Neural cell (in vitro differentiated cells): ENCODE data around the gene CDKN3. TPM values are rescaled to one million over a fixed set of nuclear protein-coding genes. Genes with fewer than 3 reads are reported as not detected.
"Not testable (repeated sequence)": the region's sequence is repeated elsewhere in the genome, so short reads cannot be mapped to it uniquely, and the experiment has no call there.

Experiments
- H2AFZ ChIP-seq: fragments of 200-600, 300-800 bp; sonication (generic), shearing (Covaris generic); 2 replicates; pipeline ENCODE4 v1.6.0; 2014; ENCODE audit warnings: low read depth, mild to moderate bottlenecking, antibody characterized with exemption, low read length, moderate library complexity
- H3F3A ChIP-seq: fragments of 200-600 bp; shearing (Covaris generic); 2 replicates; pipeline ENCODE4 v1.6.1; 2016; ENCODE audit warnings: mild to moderate bottlenecking, moderate library complexity, mixed read lengths, antibody characterized with exemption, low read length; ENCODE audit not compliant: insufficient read depth, poor library complexity, severe bottlenecking
- H3K27ac ChIP-seq: fragments of 200-600, 300-800 bp; sonication (generic), shearing (Covaris generic); 2 replicates; pipeline ENCODE4 v1.5.1; 2014; ENCODE audit warnings: mild to moderate bottlenecking, low read length, moderate library complexity
- H3K27me3 ChIP-seq: fragments of 300-800, 200-600 bp; sonication (generic), shearing (Covaris generic); 2 replicates; pipeline ENCODE4 v1.6.0; 2014; ENCODE audit warnings: mild to moderate bottlenecking, low read depth, low read length, moderate library complexity; ENCODE audit not compliant: insufficient read depth
- H3K36me3 ChIP-seq: fragments of 300-800, 200-600 bp; sonication (generic), shearing (Covaris generic); 2 replicates; pipeline ENCODE4 v1.5.1; 2014; ENCODE audit warnings: mild to moderate bottlenecking, antibody characterized with exemption, low read length, moderate library complexity; ENCODE audit not compliant: insufficient read depth
- H3K4me2 ChIP-seq: fragments of 300-800, 200-600 bp; sonication (generic), shearing (Covaris generic); 2 replicates; pipeline ENCODE4 v1.6.0; 2014; ENCODE audit warnings: mild to moderate bottlenecking, low read length
- H3K4me3 ChIP-seq: fragments of 300-800, 200-600 bp; sonication (generic), shearing (Covaris generic); 2 replicates; pipeline ENCODE4 v1.5.1; 2014; ENCODE audit warnings: mild to moderate bottlenecking, low read length, moderate library complexity
- H3K79me2 ChIP-seq: fragments of 200-600 bp; shearing (Covaris generic); replicated peaks from 2 replicates; pipeline ENCODE4 v1.6.0; 2014; ENCODE audit warnings: mild to moderate bottlenecking, low read length, moderate library complexity; ENCODE audit not compliant: insufficient read depth
- H3K9ac ChIP-seq: fragments of 300-800, 200-600 bp; sonication (generic), shearing (Covaris generic); 2 replicates; pipeline ENCODE4 v1.6.1; 2016; ENCODE audit warnings: mild to moderate bottlenecking, low read length, mixed read lengths
- H3K9me2 ChIP-seq: fragments of 200-600 bp; shearing (Covaris generic); 2 replicates; pipeline ENCODE4 v1.6.1; 2016; ENCODE audit warnings: mild to moderate bottlenecking, low read length, mixed read lengths; ENCODE audit not compliant: insufficient read depth
- H3K9me3 ChIP-seq: fragments of 200-600, 300-800 bp; sonication (generic), shearing (Covaris generic); 2 replicates; pipeline ENCODE4 v1.6.1; 2016; ENCODE audit warnings: mild to moderate bottlenecking, mixed run types, low read length, moderate library complexity, mixed read lengths
- H4K20me1 ChIP-seq: fragments of 200-600 bp; shearing (Covaris generic); 2 replicates; pipeline ENCODE4 v1.6.1; 2016; ENCODE audit warnings: mild to moderate bottlenecking, mixed run types; ENCODE audit not compliant: insufficient read depth
- EP300 ChIP-seq: fragments of 450-650 bp; conservative IDR thresholded peaks from 2 replicates; pipeline ENCODE4 v1.6.1; 2014; ENCODE audit warnings: antibody characterized with exemption, mild to moderate bottlenecking, moderate library complexity; ENCODE audit not compliant: poor library complexity, severe bottlenecking
- EZH2 ChIP-seq: fragments of 200-600, 300-800 bp; shearing (Covaris generic), sonication (generic); IDR thresholded peaks from 2 replicates; pipeline ENCODE4 v1.6.1; 2014; ENCODE audit warnings: antibody characterized with exemption, low read length, borderline replicate concordance, mild to moderate bottlenecking; ENCODE audit not compliant: insufficient read depth, poor library complexity, severe bottlenecking
- MXI1 ChIP-seq: fragments of 450-650 bp; conservative IDR thresholded peaks from 2 replicates; pipeline ENCODE4 v1.6.1; 2014; ENCODE audit warnings: antibody characterized with exemption, mild to moderate bottlenecking; ENCODE audit not compliant: poor library complexity, severe bottlenecking
- POLR2AphosphoS5 ChIP-seq: IDR thresholded peaks from 2 replicates; pipeline ENCODE4 v1.6.1; 2012
- RAD21 ChIP-seq: fragments of 450-650 bp; conservative IDR thresholded peaks from 2 replicates; pipeline ENCODE4 v1.6.1; 2014; ENCODE audit warnings: antibody characterized with exemption, mild to moderate bottlenecking, moderate library complexity
- SMC3 ChIP-seq: fragments of 450-650 bp; conservative IDR thresholded peaks from 2 replicates; pipeline ENCODE4 v1.6.1; 2014; ENCODE audit warnings: antibody characterized with exemption, mild to moderate bottlenecking, moderate library complexity; ENCODE audit not compliant: poor library complexity
- TAF1 ChIP-seq: IDR thresholded peaks from 2 replicates; pipeline ENCODE4 v1.6.1; 2012; ENCODE audit warnings: low read depth
- polyA plus RNA-seq: library from polyadenylated mRNA; depleted of rRNA; stranded (reverse); fragments of >200 nt; gene quantifications from 2 replicates; pipeline ENCODE4 v1.2.3, GENCODE V29; 2014
- TF ChIP-seq, protein P1 (sequence below): IDR thresholded peaks from 2 replicates; pipeline ENCODE4 v1.6.1; 2012; ENCODE audit warnings: borderline replicate concordance
- TF ChIP-seq, protein P2 (sequence below): fragments of 450-650 bp; IDR thresholded peaks from 2 replicates; pipeline ENCODE4 v1.5.1; 2014; ENCODE audit warnings: antibody characterized with exemption, mild to moderate bottlenecking, moderate library complexity; ENCODE audit not compliant: poor library complexity, severe bottlenecking

Gene CDKN3
- polyA plus RNA-seq, 1 donor from 2014 or later = 5.9 TPM

DNA sequence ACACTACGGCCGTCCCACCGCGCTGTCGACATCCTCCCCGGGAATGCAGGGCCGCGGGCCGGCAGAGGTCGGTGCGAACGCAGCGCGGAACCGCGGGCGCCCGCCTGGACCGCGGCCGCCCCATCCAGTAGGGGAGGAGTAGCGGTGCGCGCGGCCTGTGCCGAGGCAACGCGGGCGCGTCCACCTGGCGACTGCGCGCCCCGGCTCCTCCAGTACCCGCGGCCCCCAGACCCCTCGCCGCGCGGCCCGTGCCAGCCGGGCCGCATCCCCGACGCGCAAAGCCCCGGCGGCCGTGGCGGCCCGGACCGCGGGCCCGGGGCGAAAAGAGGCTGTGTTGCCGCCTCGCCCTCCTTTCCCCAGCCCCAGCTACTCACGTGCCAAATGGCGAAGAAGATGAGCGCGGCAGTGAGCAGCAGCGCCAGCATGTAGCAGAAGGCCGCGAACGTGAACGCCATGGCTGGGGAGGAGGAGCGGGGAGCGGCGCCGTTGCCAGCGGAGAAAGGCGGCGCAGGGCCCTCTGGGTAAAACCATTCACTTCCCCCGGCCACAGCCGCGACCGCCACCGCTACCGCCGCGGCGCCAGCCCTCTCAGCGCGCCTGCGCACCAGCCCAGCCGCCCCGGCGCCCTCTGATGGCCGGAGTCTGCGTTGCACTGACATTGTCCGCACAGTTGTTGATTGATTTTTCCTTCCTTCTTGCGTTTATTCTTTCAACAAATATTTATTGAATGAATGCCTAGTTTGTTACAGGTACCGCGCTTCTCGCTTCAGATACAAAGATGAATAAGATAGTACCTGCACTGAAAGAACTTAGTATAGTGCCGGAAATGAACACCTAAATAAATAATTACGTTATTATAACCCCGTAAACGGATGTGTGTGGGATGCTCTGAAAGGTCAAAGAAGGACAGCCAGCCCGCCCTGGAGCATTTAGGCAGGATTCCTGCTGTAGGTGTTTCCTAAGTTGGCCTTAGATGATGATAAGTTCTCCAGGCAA, 44.4 kb downstream of the CDKN3 start, which contains the start of gene CNIH1:
TSS of gene CNIH1 (minus strand) at position 502 of the 996 bp plus-strand sequence. CDS start at position 455, 47 bp downstream.
- Histone ChIP-seq H3F3A (no peaks in the 10 kb centered on the region), H3K4me2 (peak within 1 kb of the TSS; percentile 69), H3K79me2 (peaks cover 36% of the 10 kb centered on the region), H3K27me3 (no peaks in the 10 kb centered on the region), H2AFZ (peak within 1 kb of the TSS; percentile 86), H3K27ac (peak within 1 kb of the TSS; percentile 91), H3K9ac (peak within 1 kb of the TSS; percentile 92), H3K36me3 (no peaks in the 10 kb centered on the region), H3K9me2 (no peaks in the 10 kb centered on the region), H3K9me3 (no peaks in the 10 kb centered on the region), H3K4me3 (peak within 1 kb of the TSS; percentile 73), H4K20me1 (no peaks in the 10 kb centered on the region)
- TF ChIP-seq, protein P1, sequence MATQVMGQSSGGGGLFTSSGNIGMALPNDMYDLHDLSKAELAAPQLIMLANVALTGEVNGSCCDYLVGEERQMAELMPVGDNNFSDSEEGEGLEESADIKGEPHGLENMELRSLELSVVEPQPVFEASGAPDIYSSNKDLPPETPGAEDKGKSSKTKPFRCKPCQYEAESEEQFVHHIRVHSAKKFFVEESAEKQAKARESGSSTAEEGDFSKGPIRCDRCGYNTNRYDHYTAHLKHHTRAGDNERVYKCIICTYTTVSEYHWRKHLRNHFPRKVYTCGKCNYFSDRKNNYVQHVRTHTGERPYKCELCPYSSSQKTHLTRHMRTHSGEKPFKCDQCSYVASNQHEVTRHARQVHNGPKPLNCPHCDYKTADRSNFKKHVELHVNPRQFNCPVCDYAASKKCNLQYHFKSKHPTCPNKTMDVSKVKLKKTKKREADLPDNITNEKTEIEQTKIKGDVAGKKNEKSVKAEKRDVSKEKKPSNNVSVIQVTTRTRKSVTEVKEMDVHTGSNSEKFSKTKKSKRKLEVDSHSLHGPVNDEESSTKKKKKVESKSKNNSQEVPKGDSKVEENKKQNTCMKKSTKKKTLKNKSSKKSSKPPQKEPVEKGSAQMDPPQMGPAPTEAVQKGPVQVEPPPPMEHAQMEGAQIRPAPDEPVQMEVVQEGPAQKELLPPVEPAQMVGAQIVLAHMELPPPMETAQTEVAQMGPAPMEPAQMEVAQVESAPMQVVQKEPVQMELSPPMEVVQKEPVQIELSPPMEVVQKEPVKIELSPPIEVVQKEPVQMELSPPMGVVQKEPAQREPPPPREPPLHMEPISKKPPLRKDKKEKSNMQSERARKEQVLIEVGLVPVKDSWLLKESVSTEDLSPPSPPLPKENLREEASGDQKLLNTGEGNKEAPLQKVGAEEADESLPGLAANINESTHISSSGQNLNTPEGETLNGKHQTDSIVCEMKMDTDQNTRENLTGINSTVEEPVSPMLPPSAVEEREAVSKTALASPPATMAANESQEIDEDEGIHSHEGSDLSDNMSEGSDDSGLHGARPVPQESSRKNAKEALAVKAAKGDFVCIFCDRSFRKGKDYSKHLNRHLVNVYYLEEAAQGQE = peak; percentile 52
- TF ChIP-seq RAD21 (peak; percentile 60), MXI1 (peak; percentile 93), TAF1 (no peak), EP300 (peak; percentile 71), POLR2AphosphoS5 (peak; percentile 89), EZH2 (no peak), SMC3 (peak; percentile 73)
- TF ChIP-seq, protein P2, sequence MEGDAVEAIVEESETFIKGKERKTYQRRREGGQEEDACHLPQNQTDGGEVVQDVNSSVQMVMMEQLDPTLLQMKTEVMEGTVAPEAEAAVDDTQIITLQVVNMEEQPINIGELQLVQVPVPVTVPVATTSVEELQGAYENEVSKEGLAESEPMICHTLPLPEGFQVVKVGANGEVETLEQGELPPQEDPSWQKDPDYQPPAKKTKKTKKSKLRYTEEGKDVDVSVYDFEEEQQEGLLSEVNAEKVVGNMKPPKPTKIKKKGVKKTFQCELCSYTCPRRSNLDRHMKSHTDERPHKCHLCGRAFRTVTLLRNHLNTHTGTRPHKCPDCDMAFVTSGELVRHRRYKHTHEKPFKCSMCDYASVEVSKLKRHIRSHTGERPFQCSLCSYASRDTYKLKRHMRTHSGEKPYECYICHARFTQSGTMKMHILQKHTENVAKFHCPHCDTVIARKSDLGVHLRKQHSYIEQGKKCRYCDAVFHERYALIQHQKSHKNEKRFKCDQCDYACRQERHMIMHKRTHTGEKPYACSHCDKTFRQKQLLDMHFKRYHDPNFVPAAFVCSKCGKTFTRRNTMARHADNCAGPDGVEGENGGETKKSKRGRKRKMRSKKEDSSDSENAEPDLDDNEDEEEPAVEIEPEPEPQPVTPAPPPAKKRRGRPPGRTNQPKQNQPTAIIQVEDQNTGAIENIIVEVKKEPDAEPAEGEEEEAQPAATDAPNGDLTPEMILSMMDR = peak; percentile 99

DNA sequence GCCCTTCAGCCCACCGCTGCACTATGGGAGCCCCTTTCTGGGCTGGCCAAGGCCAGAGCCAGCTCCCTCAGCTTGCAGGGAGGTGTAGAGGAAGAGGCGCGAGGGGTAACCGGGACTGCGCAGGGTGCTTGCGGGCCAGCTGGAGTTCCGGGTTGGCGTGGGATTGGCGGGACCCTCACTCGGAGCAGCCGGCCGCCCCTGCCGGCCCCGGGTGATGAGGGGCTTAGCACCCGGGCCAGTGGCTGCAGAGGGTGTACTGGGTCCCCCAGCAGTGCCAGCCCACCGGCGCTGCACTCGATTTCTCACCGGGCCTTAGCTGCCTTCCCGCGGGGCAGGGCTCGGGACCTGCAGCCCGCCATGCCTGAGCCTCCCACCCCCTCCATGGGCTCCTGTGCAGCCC, 46.2 kb downstream of the CDKN3 start:
- H2AFZ ChIP-seq, H3K27me3 ChIP-seq, H3K36me3 ChIP-seq, H3K9me2 ChIP-seq, H3K27ac ChIP-seq, H3K9ac ChIP-seq, H3K4me3 ChIP-seq, H3K9me3 ChIP-seq, H3K4me2 ChIP-seq, H3F3A ChIP-seq, H4K20me1 ChIP-seq: not testable (repeated sequence)
- H3K79me2 ChIP-seq = peaks cover 18% of the 10 kb centered on the region
